HepG2 (cell line): ENCODE results near the gene LRP1-AS. TPM values are rescaled to one million over a fixed set of nuclear protein-coding genes. Genes with fewer than 3 reads are reported as not detected.

Experiments
- CHD4 ChIP-seq: fragments of 200-600 bp; sonication (generic); IDR thresholded peaks from 2 replicates; pipeline ENCODE4 v1.7.0; 2017; ENCODE audit warnings: mild to moderate bottlenecking, low read length, borderline replicate concordance
- EED ChIP-seq: sonication (generic); formaldehyde crosslinking; IDR thresholded peaks from 2 replicates; pipeline ENCODE4 v1.5.0; 2020; ENCODE audit warnings: mild to moderate bottlenecking, missing genetic modification reagents
- IKZF1 ChIP-seq: fragments of 450-650 bp; IDR thresholded peaks from 2 replicates; pipeline ENCODE4 v1.7.1; 2016
- JARID2 ChIP-seq: sonication (generic); formaldehyde crosslinking; IDR thresholded peaks from 2 replicates; pipeline ENCODE4 v1.8.1; 2023; ENCODE audit warnings: missing genetic modification reagents, inconsistent platforms; ENCODE audit not compliant: insufficient replicate concordance
- JUNB ChIP-seq: sonication (generic); formaldehyde crosslinking; IDR thresholded peaks from 2 replicates; pipeline ENCODE4 v1.8.0; 2022; ENCODE audit warnings: missing genetic modification reagents, mild to moderate bottlenecking, borderline replicate concordance
- MAFG ChIP-seq: sonication (generic); formaldehyde crosslinking; IDR thresholded peaks from 2 replicates; pipeline ENCODE4 v1.5.1; 2020; ENCODE audit warnings: mild to moderate bottlenecking, missing genetic modification reagents
- MED13 ChIP-seq: sonication (generic); formaldehyde crosslinking; IDR thresholded peaks from 2 replicates; pipeline ENCODE4 v1.5.0; 2020; ENCODE audit warnings: missing genetic modification reagents
- MLX ChIP-seq: IDR thresholded peaks from 2 replicates; pipeline ENCODE4 v1.6.1; 2016
- POGK ChIP-seq: sonication (generic); formaldehyde crosslinking; conservative IDR thresholded peaks from 2 replicates; pipeline ENCODE4 v1.8.0; 2022; ENCODE audit warnings: mild to moderate bottlenecking, moderate library complexity, missing genetic modification reagents
- RARA ChIP-seq: IDR thresholded peaks from 2 replicates; pipeline ENCODE4 v1.6.1; 2016; ENCODE audit warnings: missing genetic modification reagents, missing compliant biosample characterization
- RFXAP ChIP-seq: sonication (generic); formaldehyde crosslinking; IDR thresholded peaks from 2 replicates; pipeline ENCODE4 v1.4.0; 2020; ENCODE audit warnings: missing genetic modification reagents, borderline replicate concordance
- RXRA ChIP-seq: sonication (generic); formaldehyde crosslinking; IDR thresholded peaks from 2 replicates; pipeline ENCODE4 v1.5.1; 2020; ENCODE audit warnings: missing genetic modification reagents
- SAP130 ChIP-seq: IDR thresholded peaks from 2 replicates; pipeline ENCODE4 v1.6.1; 2016; ENCODE audit warnings: low read depth
- ZFP62 ChIP-seq: sonication (generic); formaldehyde crosslinking; IDR thresholded peaks from 2 replicates; pipeline ENCODE4 v1.4.0; 2020; ENCODE audit warnings: missing genetic modification reagents
- ZMYM3 ChIP-seq: sonication (generic); formaldehyde crosslinking; IDR thresholded peaks from 2 replicates; pipeline ENCODE4 v1.5.1; 2020; ENCODE audit warnings: mild to moderate bottlenecking, missing genetic modification reagents
- ZNF10 ChIP-seq: sonication (generic); formaldehyde crosslinking; IDR thresholded peaks from 2 replicates; pipeline ENCODE4 v1.4.0; 2020; ENCODE audit warnings: mild to moderate bottlenecking, low read depth, missing genetic modification reagents, borderline replicate concordance
- ZNF552 ChIP-seq: sonication (generic); formaldehyde crosslinking; IDR thresholded peaks from 2 replicates; pipeline ENCODE4 v1.9.0; 2022; ENCODE audit warnings: missing genetic modification reagents, mild to moderate bottlenecking, borderline replicate concordance
- ZNF576 ChIP-seq: sonication (generic); formaldehyde crosslinking; IDR thresholded peaks from 2 replicates; pipeline ENCODE4 v1.4.0; 2020; ENCODE audit warnings: mild to moderate bottlenecking, missing genetic modification reagents
- ZNF589 ChIP-seq: sonication (generic); formaldehyde crosslinking; conservative IDR thresholded peaks from 2 replicates; pipeline ENCODE4 v1.8.0; 2022; ENCODE audit warnings: mild to moderate bottlenecking, moderate library complexity, missing genetic modification reagents
- ZNF703 ChIP-seq: sonication (generic); formaldehyde crosslinking; IDR thresholded peaks from 2 replicates; pipeline ENCODE4 v1.5.1; 2020; ENCODE audit warnings: missing genetic modification reagents, mild to moderate bottlenecking, moderate library complexity, borderline replicate concordance
- ZNF83 ChIP-seq: sonication (generic); formaldehyde crosslinking; IDR thresholded peaks from 2 replicates; pipeline ENCODE4 v1.4.0; 2020; ENCODE audit warnings: missing genetic modification reagents, mild to moderate bottlenecking, borderline replicate concordance
- ZNF850 ChIP-seq: sonication (generic); formaldehyde crosslinking; conservative IDR thresholded peaks from 2 replicates; pipeline ENCODE4 v1.9.0; 2021; ENCODE audit warnings: mild to moderate bottlenecking, missing genetic modification reagents
- ZNF878 ChIP-seq: sonication (generic); formaldehyde crosslinking; IDR thresholded peaks from 2 replicates; pipeline ENCODE4 v1.8.1; 2023; ENCODE audit warnings: mild to moderate bottlenecking, missing genetic modification reagents, moderate library complexity
- polyA plus RNA-seq, 8 experiments: library from polyadenylated mRNA; depleted of rRNA in 3 of 8; stranded (reverse) in 7 of 8; unstranded in 1 of 8; fragments of >200 nt; fragmentation: Illumina TruSeq in 4 of 8; extraction: Trizol in 4 of 8; gene quantifications; 2 replicates each; pipeline versions ENCODE4 v1.2.1 to v1.2.3, GENCODE V29; 2011 to 2016; ENCODE audit warnings: low read depth in 4 of 8, missing spikeins in 1 of 8, mixed read lengths in 1 of 8; ENCODE audit not compliant: insufficient read depth in 1 of 8
- total RNA-seq, 5 experiments: library from RNA; depleted of rRNA; stranded (reverse); fragments of >200 nt; fragmentation: Illumina TruSeq; extraction: Trizol; gene quantifications; 2 replicates each; pipeline ENCODE4 v1.2.3, GENCODE V29; 2016; ENCODE audit warnings: low read depth in 1 of 5
- TF ChIP-seq, protein P1 (sequence below): sonication (generic); formaldehyde crosslinking; IDR thresholded peaks from 2 replicates; pipeline ENCODE4 v1.4.0; 2020; ENCODE audit warnings: mild to moderate bottlenecking, missing genetic modification reagents, borderline replicate concordance
- TF ChIP-seq, protein P2 (sequence below): sonication (generic); formaldehyde crosslinking; IDR thresholded peaks from 2 replicates; pipeline ENCODE4 v1.5.0; 2020; ENCODE audit warnings: missing genetic modification reagents

The LRP1-AS gene
- total and polyA plus RNA-seq, 2 of the 13 experiments (the other 11 are each of a cell fraction or from before 2014, with no cell fraction given) = 0.20 TPM; not detected in 1

- TF ChIP-seq EED (CRISPR knock-in tag) (no peak), ZNF10 (no peak), ZFP62 (CRISPR knock-in tag) (no peak), JUNB (CRISPR knock-in tag) (no peak), ZNF878 (no peak), ZNF83 (no peak), RARA (CRISPR knock-in tag) (peak; percentile 85), SAP130 (CRISPR knock-in tag) (peak; percentile 61), ZNF703 (CRISPR knock-in tag) (no peak), IKZF1 (no peak), RFXAP (CRISPR knock-in tag) (no peak), POGK (CRISPR knock-in tag) (no peak), MLX (CRISPR knock-in tag) (no peak), JARID2 (CRISPR knock-in tag) (no peak), ZNF576 (CRISPR knock-in tag) (no peak), CHD4 (no peak), MED13 (no peak), MAFG (CRISPR knock-in tag) (no peak), RXRA (CRISPR knock-in tag) (no peak; the same call in 1 of the 2 replicates), ZMYM3 (no peak), ZNF850 (CRISPR knock-in tag) (no peak), ZNF589 (CRISPR knock-in tag) (no peak), ZNF552 (CRISPR knock-in tag) (no peak)
- TF ChIP-seq, protein P1, sequence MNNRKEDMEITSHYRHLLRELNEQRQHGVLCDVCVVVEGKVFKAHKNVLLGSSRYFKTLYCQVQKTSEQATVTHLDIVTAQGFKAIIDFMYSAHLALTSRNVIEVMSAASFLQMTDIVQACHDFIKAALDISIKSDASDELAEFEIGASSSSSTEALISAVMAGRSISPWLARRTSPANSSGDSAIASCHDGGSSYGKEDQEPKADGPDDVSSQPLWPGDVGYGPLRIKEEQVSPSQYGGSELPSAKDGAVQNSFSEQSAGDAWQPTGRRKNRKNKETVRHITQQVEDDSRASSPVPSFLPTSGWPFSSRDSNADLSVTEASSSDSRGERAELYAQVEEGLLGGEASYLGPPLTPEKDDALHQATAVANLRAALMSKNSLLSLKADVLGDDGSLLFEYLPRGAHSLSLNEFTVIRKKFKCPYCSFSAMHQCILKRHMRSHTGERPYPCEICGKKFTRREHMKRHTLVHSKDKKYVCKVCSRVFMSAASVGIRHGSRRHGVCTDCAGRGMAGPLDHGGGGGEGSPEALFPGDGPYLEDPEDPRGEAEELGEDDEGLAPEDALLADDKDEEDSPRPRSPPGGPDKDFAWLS (CRISPR knock-in tag) = no peak
- TF ChIP-seq, protein P2, sequence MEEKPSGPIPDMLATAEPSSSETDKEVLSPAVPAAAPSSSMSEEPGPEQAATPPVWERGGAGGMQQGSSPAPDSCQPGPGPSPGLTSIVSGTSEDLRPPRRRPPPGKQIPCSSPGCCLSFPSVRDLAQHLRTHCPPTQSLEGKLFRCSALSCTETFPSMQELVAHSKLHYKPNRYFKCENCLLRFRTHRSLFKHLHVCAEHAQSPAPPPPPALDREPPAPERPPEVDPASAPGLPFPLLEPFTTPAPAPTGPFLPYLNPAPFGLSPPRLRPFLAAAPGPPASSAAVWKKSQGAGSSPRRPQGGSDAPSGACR (CRISPR knock-in tag) = no peak
These were observed 7.5 kb upstream of the LRP1-AS start (continued) for GRCh38 chr12:57154804-57155434.
